Measurements from ENCODE around the gene CYP46A1.

Gene CYP46A1

DNA sequence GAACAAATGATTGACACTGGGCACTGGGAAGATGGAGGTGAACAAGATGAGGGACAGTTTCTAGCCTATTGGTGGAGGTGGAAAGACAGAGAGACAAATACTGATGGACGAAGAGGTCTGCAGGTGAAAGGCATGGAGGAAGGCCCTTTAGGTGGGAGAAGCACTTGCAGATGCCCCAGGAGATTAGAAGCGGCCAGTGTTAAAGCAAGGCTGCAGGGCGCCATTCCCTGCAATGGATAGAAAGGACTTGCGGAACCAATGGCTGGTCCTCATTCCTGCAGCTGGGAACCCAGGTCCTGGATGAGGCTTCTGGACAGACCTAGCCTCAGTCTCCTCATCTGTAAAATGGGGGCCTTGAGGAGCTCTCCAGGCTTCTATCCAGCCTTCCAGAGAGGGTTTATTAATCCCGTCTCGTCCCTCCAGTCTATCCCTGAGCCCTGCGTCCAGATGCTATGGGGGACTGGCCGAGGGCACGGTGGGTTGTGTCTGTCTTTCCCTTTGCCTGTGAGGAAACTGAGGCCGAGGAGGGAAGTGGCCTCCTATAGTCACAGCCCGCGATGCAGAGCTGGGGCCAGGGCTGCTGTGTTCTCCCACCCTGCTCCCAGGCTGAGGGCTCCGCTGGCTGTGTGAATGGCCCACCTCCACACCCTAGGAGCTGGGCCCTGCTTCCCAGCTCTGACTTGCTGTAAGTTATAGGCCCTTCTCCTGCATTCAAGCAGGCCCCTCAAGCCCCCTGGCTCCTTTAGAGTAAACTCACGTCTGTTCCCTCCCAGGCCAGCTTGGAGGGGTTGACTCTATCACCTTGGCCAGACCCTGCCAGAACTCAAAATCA is 33.0 kb downstream of the CYP46A1 start:
- no peak for DNase-seq

DNA sequence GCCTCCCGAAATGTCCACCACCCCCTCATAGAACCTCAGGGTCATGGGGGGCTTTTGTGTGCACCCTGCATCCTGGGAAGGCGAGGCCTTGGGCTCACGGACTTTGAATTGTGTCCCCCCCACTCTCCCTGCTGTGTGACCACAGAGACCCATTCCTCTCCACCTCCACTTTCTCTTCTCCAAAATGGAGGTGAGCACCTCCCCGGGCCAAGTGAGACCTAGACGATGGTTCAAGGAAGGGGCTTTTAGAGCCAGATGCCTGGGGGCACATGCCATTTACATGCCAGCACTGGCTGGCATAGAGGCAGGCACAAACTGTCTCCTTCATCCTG is 33.5 kb downstream of the CYP46A1 start:
- no peak for DNase-seq

- DNase-seq, result no peak
These were observed 34.1 kb downstream of the CYP46A1 start for GRCh38 chr14:99718031-99718810.

DNA sequence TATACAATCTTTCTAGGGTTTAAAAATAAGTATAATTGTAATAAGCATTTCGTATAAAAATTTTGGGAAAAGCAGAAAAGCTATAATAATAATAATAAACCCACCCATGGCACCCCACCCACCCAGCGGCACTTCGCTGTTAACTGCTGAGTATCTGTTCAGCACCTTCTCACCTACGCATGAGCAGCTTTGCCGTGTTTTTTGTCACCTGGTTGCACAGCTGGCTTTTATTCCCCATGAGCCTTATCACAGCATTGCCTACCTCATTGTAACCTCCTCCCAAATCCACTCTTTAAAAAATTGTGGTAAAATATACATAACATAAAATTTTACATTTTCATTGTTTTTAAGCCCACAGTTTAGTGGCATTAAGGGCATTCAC is 34.7 kb downstream of the CYP46A1 start:
- DNase-seq, result no peak

GRCh38 chr14:99720941-99721791 is 37.1 kb downstream of the CYP46A1 start:
- DNase-seq, result no peak

DNA sequence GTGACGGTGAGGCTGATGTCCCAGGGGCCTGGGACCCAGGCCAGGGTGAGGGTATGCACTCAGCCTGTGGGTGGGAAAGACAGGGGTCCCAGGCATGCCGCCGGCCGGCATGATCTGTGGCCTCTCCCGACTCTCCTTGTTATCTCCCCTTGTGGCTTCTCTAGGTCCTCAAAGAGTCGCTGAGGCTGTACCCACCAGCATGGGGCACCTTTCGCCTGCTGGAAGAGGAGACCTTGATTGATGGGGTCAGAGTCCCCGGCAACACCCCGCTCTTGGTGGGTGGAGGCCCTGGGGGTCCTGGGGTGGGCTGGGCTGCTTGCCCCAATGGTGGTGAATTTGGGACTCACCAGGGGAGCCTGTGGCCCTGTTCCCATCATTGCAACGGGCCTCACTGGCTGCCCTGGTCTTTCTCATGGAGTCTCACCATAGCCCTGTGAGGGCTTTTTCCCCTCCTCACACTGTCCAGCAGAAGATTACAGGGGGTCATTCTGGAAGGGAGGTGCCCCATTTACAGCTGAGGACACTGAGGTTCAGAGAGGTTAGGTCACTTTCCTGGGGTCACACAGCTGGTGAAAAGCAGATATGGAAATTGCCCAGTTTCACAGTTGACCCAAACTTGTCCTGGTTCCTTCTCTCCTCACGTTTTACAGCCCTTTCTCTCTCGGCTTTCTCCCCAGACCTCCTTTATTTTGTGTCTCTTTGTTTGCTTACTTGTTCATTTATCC is 37.9 kb downstream of the CYP46A1 start:
- no peak for DNase-seq

GRCh38 chr14:99722741-99723140 is 38.6 kb downstream of the CYP46A1 start:
- no peak for DNase-seq

DNA sequence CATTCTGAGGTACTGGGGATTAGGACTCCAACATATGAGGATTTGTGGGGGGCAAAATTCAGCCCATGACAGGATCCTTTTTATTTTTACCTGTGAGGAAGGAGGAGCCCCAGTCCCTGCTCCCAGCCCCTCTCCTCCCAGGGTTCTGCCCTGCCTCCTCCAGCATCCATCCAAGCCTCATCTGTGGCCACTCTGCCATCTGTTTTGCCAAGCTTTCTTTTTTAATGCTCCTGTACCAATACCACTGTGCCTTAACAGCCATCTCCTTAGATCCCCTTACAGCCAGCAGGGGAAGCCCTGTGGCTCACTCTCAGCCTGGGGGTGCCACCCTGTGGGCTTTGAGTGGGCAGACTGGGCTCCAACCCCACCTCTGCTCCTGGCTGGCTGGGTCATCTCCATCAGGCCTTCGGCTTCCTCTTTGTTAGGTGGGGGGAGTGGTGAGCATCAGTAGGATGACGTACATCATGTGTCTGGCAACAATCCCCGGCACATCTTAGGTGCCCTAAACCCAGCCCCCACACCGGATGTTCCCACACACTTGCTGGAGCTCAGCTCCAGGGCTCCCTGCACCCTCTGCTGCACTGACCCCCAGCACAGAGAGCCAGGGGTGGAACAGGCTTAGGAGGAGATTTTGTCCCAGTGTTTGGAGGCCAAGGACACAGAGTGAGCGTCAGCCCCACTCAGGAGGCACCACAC is 40.2 kb downstream of the CYP46A1 start:
- no peak for DNase-seq

DNA sequence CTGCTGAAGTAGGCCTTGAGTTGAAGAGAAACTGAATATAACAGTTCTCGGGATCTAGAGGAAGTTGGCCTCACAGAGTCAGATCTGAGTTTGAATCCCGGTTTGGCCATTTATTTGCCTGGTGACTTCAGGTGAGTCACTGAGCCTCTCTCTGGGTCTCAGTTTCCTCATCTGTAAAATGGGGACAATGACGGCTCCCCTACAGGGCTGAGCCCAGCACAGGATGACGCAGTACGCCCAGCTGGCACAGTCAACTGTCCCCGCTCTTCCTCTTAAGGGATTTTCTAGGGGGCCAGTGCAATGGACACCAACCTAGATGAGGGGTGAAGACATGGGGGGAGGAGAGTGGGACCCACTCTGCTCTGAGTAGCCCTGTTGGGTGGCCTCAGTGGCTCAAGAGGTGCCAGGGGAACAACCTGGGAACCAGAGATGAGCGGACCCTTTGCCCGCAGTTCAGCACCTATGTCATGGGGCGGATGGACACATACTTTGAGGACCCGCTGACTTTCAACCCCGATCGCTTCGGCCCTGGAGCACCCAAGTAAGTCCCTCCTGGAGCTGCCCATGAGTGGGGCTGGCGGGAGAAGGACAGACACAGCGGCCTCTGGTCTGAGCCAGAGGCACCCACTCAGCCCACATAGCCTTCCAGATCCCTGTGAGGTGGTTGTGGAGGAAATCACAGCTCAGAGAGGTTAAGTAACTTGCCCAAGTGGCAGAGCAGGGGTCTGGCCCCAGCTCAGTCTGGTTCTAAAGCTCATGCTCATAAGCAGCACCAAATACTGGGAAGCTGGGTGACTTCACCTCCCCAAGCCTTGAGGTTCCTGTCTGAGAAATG is 41.1 kb downstream of the CYP46A1 start:
- no peak for DNase-seq

DNA sequence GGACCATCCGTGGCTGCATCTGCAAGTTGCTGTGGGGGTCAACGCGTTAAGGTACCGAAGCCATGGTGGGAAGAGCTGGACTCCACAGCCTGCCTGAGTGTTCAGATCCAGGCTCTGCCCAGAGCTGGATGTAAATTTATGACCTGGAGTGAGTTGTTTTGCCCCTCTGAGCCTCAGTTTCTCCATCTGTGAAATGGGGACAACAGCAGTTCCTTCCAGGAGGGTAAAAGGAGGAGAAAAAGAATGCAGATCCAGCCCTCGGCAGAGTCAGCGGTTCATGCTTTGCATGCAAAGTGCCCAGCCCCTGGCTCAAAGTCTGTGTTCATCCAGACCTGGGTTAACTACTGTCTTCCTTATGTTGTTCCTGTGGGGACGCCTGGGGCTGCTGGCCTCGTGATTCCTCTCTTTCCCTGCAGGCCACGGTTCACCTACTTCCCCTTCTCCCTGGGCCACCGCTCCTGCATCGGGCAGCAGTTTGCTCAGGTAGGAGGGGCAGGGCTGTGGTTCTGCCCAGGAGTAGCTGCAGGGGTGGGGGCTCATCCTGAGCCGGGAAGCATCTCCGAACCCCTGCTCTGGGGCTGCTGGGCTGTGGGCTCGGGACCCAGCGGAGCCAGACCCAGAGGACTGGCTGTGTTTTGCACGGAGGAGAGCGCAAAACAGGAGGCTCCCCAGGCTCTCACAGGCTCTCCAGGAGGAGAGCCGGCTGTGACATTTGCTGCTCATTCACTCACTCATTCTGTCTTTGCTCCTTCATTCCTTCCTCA is 41.9 kb downstream of the CYP46A1 start:
- no peak for DNase-seq

DNA sequence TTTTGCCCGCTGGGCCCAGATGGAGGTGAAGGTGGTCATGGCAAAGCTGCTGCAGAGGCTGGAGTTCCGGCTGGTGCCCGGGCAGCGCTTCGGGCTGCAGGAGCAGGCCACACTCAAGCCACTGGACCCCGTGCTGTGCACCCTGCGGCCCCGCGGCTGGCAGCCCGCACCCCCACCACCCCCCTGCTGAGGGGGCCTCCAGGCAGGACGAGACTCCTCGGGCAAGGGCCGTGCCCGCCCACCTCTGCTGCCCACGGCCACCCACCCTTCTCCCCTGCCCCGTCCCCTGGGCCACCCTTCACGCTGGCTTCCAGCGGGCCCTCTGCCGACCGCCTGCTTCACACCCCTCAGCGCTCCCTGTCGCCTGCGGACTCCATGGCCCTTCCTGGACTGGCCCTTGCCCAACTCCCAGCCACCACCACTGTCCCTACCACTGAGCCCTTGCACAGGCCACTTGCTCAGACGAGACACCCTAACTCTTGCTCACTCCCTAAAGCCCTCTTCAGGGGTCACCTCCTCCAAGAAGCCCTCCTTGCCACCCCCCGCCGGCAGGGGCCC is 42.5 kb downstream of the CYP46A1 start:
- DNase-seq, result no peak

DNA sequence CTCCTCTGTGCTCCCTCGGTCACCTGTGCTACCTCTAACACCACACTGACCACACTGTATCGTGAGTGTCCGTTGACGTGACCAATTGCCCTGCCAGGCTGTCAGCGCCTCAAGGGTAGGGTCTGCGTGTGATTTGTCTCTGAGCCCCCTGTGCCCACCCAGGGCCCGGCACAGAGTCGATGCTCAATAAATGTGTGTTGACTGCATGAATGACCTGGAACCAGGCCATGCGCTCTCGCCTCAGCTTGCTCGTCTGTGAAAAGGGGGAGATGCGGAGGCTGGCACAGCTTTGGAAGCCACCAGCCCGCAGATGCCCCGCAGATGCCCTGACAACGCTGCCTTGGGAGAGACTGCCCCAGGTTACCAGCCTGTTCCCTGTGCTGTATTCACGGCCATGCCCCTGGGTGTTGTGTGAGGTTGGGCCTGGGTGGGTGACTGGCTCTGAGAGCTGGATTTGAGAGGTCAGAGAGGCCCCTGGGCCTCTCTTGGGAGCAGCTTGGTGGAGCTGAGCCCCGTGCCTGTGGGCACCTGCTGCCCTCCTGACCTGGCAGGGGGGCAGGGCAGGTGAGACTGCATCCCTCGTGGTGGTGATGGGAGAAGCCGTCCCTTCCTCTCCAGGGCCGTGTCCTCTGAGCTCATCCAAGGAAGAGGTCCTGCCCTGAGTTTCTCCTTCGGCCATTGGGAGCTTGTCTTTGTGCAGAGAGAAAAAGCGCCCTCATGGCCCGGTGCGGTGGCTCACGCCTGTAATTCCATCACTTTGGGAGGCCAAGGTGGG is 43.2 kb downstream of the CYP46A1 start:
- DNase-seq, result no peak

DNA sequence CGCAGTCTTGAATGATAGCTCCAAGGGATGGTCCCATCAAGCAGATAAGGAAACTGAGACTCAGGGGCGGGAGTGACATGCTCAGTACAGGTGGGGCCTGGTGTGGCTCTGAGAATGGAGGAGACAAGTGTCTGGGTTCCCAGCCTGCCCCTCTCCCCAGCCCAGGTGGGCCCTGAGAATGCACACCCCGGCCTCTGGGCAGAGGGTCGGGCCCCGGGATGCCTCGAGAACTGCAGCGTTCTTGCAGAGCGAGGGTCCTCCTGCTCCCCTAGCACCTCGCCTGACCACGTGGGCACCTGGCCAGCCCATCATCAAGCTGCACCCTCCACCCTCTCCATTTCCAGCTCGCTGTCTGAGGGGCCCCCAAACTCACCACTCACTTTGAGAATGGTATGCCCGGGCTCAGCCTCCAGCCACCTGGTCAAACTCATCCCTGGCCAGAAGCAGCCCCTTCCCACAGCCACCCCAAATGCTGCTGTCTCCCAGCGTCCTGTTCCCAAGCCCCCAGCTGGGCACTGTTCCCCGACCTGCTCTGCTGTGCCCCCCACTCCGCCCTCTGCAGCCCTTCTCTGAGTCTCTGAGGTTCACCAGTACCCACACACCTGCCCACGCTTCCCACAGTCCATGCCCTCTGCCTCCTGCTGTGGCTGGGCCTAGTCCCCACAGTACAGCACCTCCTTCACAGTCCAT is 44.3 kb downstream of the CYP46A1 start:
- no peak for DNase-seq

DNA sequence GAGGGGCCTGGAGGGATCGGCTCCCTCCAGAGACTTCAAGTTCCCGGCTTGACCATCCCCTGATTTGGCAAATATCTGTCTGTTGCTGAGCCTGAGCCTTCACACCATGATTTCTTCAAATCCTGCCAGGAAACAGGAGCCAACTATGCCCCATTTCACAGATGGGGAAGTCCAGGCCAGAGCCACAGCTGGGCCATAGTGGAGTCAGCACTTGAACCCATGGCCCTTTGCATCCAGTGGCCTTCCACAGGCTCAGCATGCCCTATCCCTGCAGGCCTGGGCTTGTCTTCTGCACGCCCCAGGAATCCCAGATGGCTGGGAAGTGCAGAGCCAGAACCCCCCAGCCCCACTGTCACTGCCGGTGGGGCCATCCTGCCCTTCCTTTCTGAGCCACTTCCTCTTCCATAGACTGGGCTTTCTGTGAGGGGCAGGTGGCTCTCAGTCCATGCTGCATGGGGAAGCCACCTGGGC is 44.9 kb downstream of the CYP46A1 start:
- no peak for DNase-seq

DNA sequence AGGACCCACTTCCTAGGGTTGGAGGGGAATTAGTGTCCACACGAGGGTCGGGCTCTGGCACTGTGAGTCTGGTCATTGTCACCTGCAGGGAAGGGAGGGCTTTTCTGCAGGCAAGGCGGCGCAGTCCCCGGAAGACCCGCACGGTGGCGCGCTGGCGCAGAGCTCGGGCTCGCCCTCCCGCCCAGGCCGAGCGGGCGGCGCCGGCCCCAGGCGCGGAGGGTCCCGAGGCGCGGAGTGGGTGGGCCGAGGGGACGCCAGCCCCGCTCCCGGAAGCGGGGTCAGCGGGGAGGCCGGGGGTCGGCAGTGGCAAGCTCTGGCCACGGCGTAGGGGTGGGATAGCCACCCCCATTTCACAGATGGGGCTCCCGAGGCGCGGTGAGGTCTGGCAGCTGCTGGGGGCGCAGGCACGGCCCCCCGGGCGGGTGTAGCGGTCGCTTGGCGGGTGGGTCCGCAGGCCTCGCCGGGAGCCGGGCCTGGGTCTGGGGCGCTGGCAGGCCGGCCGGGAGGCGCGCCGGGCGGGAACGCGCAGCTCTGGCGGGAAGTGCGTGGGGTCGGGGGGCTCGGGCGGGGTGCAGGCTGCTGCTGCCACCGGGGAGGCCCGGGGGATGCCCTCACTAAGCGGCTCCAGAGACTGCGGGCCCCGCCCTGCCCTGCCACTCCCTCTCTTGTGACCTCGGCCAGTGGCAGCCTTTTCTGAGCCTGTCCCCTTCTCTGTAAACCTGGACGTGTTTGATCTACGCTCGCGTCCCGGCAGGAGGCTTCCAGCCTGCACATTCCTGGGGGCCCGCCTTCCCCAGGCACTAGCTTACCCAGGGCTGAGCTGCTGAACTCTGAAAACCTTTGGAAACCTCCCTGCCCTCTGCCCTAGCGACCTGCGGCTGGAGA is 46.1 kb downstream of the CYP46A1 start:
- peak; percentile 16 to 39 for DNase-seq

GRCh38 chr14:99730876-99731546 is 46.9 kb downstream of the CYP46A1 start:
- no peak for DNase-seq

Data from inflammatory macrophage (primary cell).